Measurements from ENCODE around the gene RAB23. TPM values are rescaled to one million over a fixed set of nuclear protein-coding genes. Genes with fewer than 3 reads are reported as not detected.

The RAB23 gene
- total and polyA plus RNA-seq, 2 experiments from 2014 or later = 5.2 to 16.7 TPM

GRCh38 chr6:57141451-57142177 lies 80.5 kb downstream of the RAB23 start (continued):
- TF ChIP-seq REST (IDR thresholded peaks at IDR 0.05; ENCODE audit: unreplicated experiment) = no peak
- no peak for TF ChIP-seq POLR2AphosphoS5 (IDR thresholded peaks at IDR 0.05; ENCODE audit: low read depth)
- TF ChIP-seq NANOG (IDR thresholded peaks at IDR 0.05; ENCODE audit: borderline replicate concordance) = no peak
- TF ChIP-seq ZNF114 (CRISPR knock-in tag; IDR thresholded peaks at IDR 0.05) = no peak

- H3K9me2 ChIP-seq (ENCODE audit: insufficient read depth) = no peaks in the 10 kb centered on the region
- H2AFZ ChIP-seq = no peak overlapping the region
- no peaks in the 10 kb centered on the region for H3K4me1 Mint-ChIP-seq
- no peak overlapping the region for H3K27ac Mint-ChIP-seq
- H3K4me3 ChIP-seq = no peak overlapping the region
- H3K27ac ChIP-seq (ENCODE audit: low read depth) = no peak overlapping the region
- no peaks in the 10 kb centered on the region for H3F3A ChIP-seq (replicated peaks; ENCODE audit: low read depth)
- H3K9me3 Mint-ChIP-seq = no peaks in the 10 kb centered on the region
- H4K20me1 ChIP-seq (replicated peaks; ENCODE audit: insufficient read depth) = no peaks in the 10 kb centered on the region
- ATAC-seq = no peak
- no peak for DNase-seq (ENCODE audit: low spot score)
- peaks cover 17% of the 10 kb centered on the region; the same call in 2 of the 3 replicates for H3K36me3 Mint-ChIP-seq (ENCODE audit: low read depth)
- no peaks in the 10 kb centered on the region for H3K79me2 ChIP-seq (replicated peaks; ENCODE audit: insufficient read depth)
- H3K27me3 ChIP-seq (ENCODE audit: insufficient read depth) = no peaks in the 10 kb centered on the region
- no peaks in the 10 kb centered on the region for H3K27me3 Mint-ChIP-seq (ENCODE audit: insufficient read depth, low read depth, poor library complexity)
- no peaks in the 10 kb centered on the region for H3K4me1 ChIP-seq (ENCODE audit: insufficient read depth)
- TF ChIP-seq ZNF114 (CRISPR knock-in tag; IDR thresholded peaks at IDR 0.05) (no peak), REST (IDR thresholded peaks at IDR 0.05; ENCODE audit: unreplicated experiment) (no peak), STAT1 (IDR thresholded peaks at IDR 0.05; ENCODE audit: unreplicated experiment) (no peak), CREB1 (CRISPR knock-in tag; IDR thresholded peaks at IDR 0.05; ENCODE audit: low read depth) (no peak)
- no peaks in the 10 kb centered on the region for H3K36me3 ChIP-seq (ENCODE audit: insufficient read depth)
- H3K4me3 Mint-ChIP-seq = no peak overlapping the region
- no peak overlapping the region for H3K4me2 ChIP-seq
These were observed 84.1 kb downstream of the RAB23 start for GRCh38 chr6:57138026-57138425.

All from GM23338 (cell line).